Effector memory CD8-positive, alpha-beta T cell (primary cell): Measurements from ENCODE around the gene RAD51C.
A peak's percentile ranks its signal among the peaks of the same experiment; 100 is the strongest.

Source experiments
- ATAC-seq: fragments of 150-1000 bp; cut with Tn5 transposase; replicated peaks from 2 replicates; pipeline ENCODE4 v1.10.0; 2021; ENCODE audit warnings: mild to moderate bottlenecking, moderate library complexity
- DNase-seq, 3 experiments: peaks; one replicate each; pipeline ENCODE4 v3.0.0; 2021
- H3K27ac Mint-ChIP-seq, 2 donors: one replicate each; pipeline ENCODE4 v1.8.0; 2022; ENCODE audit warnings: mild to moderate bottlenecking in 2 of 2, mixed read lengths in 2 of 2, moderate library complexity in 2 of 2
- H3K27me3 Mint-ChIP-seq, 2 donors: one replicate each; pipeline ENCODE4 v1.8.0; 2022; ENCODE audit warnings: mixed read lengths in 2 of 2
- H3K36me3 Mint-ChIP-seq: one replicate; pipeline ENCODE4 v1.8.0; 2022; ENCODE audit warnings: mild to moderate bottlenecking, moderate library complexity, mixed read lengths; ENCODE audit not compliant: insufficient read depth
- H3K4me1 Mint-ChIP-seq, 2 donors: one replicate each; pipeline ENCODE4 v1.8.0; 2022; ENCODE audit warnings: low read depth in 2 of 2, mixed read lengths in 2 of 2
- H3K4me3 Mint-ChIP-seq, 2 donors: one replicate each; pipeline ENCODE4 v1.8.0; 2022; ENCODE audit warnings: mild to moderate bottlenecking in 2 of 2, mixed read lengths in 2 of 2, moderate library complexity in 2 of 2
- H3K9me3 Mint-ChIP-seq, 2 donors: one replicate each; pipeline ENCODE4 v1.8.0; 2022; ENCODE audit warnings: mixed read lengths in 2 of 2

RAD51C gene

DNA sequence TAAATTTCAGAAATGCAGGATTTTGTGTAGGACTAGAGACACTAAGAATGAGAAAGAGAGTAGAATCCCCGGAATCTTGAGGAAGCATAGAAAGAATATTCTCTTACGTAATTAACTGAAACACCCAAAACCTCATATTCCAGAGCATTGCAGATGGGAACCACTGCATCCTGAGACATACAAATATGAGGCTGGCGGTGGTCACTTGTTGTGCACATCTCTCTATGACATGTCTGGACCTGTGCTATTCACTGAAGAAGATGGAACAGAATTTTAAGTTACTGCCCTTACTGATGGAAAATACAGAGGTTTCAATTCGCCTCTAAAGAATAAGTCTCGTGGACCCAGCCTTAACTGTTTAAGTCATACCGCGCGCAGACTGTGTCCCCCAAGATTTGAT, 806 bp downstream of the RAD51C start:
- ATAC-seq, result no peak

GRCh38 chr17:58693751-58694150, 1.3 kb downstream of the RAD51C start:
- peaks cover 29% of the 10 kb centered on the region for H3K36me3 Mint-ChIP-seq
- H3K27me3 Mint-ChIP-seq, result no peaks in the 10 kb centered on the region
- peak overlapping the region; percentile 93 to 97 for H3K4me3 Mint-ChIP-seq
- H3K4me1 Mint-ChIP-seq, result peaks cover 17 to 22% of the 10 kb centered on the region in 2 donors
- DNase-seq (no peak), ATAC-seq (no peak)
- no peaks in the 10 kb centered on the region for H3K9me3 Mint-ChIP-seq
- peak overlapping the region in 1 of 2 donors; percentile 92 for H3K27ac Mint-ChIP-seq

More for the DNA sequence above, 806 bp downstream of the RAD51C start:
- H3K27ac Mint-ChIP-seq, result peak overlapping the region; percentile 92 to 93
- H3K9me3 Mint-ChIP-seq, result no peaks in the 10 kb centered on the region
- peak overlapping the region; percentile 93 to 97 for H3K4me3 Mint-ChIP-seq
- peaks cover 29% of the 10 kb centered on the region for H3K36me3 Mint-ChIP-seq
- no peak for DNase-seq
- no peaks in the 10 kb centered on the region for H3K27me3 Mint-ChIP-seq
- peaks cover 17 to 22% of the 10 kb centered on the region in 2 donors for H3K4me1 Mint-ChIP-seq

DNA sequence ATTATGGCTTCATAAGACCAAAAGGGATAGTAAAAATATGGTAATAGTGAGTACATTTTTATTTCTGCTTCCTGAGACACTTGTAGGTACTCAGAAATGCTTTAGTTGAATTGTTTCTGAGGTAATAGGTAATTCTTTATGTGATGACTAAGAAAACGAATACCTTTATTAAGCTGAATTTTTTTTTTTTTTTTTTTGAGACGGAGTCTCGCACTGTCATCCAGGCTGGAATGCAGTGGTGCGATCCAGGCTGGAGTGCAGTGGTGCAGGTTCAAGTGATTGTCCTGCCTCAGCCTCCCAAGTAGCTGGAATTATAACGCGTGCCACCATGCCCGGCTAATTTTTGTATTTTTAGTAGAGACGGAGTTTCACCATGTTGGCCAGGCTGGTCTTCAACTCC, 1.9 kb downstream of the RAD51C start:
- Mint-ChIP-seq H3K36me3 (peaks cover 29% of the 10 kb centered on the region), H3K4me1 (peaks cover 17 to 22% of the 10 kb centered on the region in 2 donors), H3K27ac (no peak overlapping the region), H3K4me3 (no peak overlapping the region), H3K27me3 (no peaks in the 10 kb centered on the region), H3K9me3 (no peaks in the 10 kb centered on the region)
- DNase-seq, result no peak
- ATAC-seq, result no peak

DNA sequence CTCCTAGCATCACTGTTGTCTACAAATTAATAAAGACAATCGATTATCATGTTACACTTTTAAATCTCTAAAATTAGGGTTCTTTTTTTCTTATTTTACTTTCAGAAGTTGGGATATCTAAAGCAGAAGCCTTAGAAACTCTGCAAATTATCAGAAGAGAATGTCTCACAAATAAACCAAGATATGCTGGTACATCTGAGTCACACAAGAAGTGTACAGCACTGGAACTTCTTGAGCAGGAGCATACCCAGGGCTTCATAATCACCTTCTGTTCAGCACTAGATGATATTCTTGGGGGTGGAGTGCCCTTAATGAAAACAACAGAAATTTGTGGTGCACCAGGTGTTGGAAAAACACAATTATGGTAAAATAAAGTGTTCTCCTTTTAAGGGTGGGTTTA, 2.4 kb downstream of the RAD51C start:
- H3K27me3 Mint-ChIP-seq, result no peaks in the 10 kb centered on the region
- H3K4me1 Mint-ChIP-seq, result peaks cover 17 to 22% of the 10 kb centered on the region in 2 donors
- DNase-seq (no peak), ATAC-seq (no peak)
- H3K4me3 Mint-ChIP-seq, result no peak overlapping the region
- no peak overlapping the region for H3K27ac Mint-ChIP-seq
- no peaks in the 10 kb centered on the region for H3K9me3 Mint-ChIP-seq
- peaks cover 29% of the 10 kb centered on the region for H3K36me3 Mint-ChIP-seq

DNA sequence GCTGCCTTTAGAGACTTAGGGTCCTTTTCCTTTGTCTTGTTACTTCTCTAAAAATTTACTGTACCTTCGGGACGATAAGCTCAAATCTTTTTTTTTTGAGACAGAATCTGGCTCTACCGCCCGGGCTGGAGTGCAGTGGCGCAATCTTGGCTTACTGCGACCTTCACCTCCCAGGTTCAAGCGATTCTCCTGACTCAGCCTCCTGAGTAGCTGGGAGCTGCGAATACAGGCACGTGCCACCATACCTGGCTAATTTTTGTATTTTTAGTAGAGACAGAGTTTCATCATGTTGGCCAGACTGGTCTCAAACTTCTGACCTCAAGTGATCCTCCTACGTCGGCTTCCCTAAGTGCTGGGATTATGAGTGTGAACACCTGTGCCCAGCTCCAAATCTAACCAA, 7.4 kb downstream of the RAD51C start:
- Mint-ChIP-seq H3K4me1 (no peaks in the 10 kb centered on the region), H3K27ac (no peak overlapping the region), H3K27me3 (no peaks in the 10 kb centered on the region), H3K4me3 (no peak overlapping the region), H3K9me3 (no peaks in the 10 kb centered on the region), H3K36me3 (peaks cover 38% of the 10 kb centered on the region)
- ATAC-seq (no peak), DNase-seq (no peak)

DNA sequence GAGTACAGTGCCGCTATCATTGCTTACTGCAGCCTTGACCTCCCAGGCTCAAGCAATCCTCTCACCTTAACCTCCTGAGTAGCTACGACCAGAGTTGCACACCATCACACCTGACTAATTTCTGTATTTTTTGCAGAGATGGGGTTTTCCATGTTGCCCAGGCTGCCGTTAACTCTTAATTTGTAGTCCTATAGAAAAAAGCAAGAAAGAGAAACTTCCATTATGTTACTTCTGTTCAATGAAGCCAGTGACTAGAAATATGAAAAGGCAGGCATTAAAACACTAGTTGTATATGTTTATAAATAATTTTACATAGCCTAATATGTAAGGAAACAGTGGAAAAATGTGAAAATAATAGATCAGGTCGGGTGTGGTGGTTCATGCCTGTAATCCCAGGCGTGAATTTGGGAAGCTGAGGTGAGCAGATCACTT, 9.7 kb downstream of the RAD51C start:
- no peaks in the 10 kb centered on the region for H3K27me3 Mint-ChIP-seq
- ATAC-seq (no peak), DNase-seq (no peak)
- H3K4me3 Mint-ChIP-seq, result no peak overlapping the region
- peaks cover 26% of the 10 kb centered on the region for H3K36me3 Mint-ChIP-seq
- no peaks in the 10 kb centered on the region for H3K9me3 Mint-ChIP-seq
- no peaks in the 10 kb centered on the region for H3K4me1 Mint-ChIP-seq
- no peak overlapping the region for H3K27ac Mint-ChIP-seq

DNA sequence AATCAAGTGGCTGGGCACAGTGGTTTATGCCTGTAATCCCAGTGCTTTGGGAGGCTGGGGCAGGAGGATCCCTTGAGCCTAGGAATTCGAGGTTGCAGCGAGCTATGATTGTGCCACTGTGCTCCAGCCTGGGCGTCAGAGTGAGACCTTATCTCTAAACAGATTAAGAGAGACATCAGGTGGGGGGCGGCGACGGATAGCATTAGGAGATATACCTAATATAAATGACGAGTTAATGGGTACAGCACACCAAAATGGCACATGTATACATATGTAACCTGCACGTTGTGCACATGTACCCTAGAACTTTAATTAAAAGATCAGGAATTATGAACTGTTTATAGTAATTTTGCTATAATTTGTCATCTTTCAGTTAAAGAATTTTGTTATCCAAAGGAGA, 10.3 kb downstream of the RAD51C start:
- DNase-seq (no peak), ATAC-seq (no peak)
- Mint-ChIP-seq H3K27ac (no peak overlapping the region), H3K4me1 (no peaks in the 10 kb centered on the region), H3K4me3 (no peak overlapping the region), H3K9me3 (no peaks in the 10 kb centered on the region), H3K27me3 (no peaks in the 10 kb centered on the region), H3K36me3 (peaks cover 24% of the 10 kb centered on the region)

- H3K9me3 Mint-ChIP-seq, result no peaks in the 10 kb centered on the region
- H3K27ac Mint-ChIP-seq, result no peak overlapping the region
- H3K4me1 Mint-ChIP-seq, result no peaks in the 10 kb centered on the region
- DNase-seq, result no peak
- H3K27me3 Mint-ChIP-seq, result no peaks in the 10 kb centered on the region
- ATAC-seq, result no peak
- H3K36me3 Mint-ChIP-seq, result peaks cover 19% of the 10 kb centered on the region
- no peak overlapping the region for H3K4me3 Mint-ChIP-seq
These were observed 10.9 kb downstream of the RAD51C start for GRCh38 chr17:58703137-58703915.

DNA sequence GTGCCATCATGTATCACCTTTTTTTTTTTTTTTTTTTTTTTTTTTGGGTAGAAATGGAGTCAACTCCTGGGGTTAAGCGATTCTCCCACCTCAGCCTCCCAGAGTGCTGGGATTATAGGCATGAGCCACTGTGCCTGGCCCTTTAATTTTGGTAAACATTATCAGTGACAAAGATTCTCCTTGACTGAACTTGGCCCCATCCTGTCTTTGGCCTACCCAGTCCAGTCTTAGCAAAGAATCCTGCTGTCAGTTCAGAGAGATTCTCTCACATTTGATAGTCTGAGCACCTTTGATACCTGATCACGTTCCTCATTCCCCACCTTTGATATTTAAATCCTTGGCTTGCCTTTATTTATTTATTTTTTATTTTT, 11.5 kb downstream of the RAD51C start:
- Mint-ChIP-seq H3K27me3 (no peaks in the 10 kb centered on the region), H3K4me3 (no peak overlapping the region), H3K9me3 (no peaks in the 10 kb centered on the region), H3K27ac (no peak overlapping the region), H3K4me1 (no peaks in the 10 kb centered on the region), H3K36me3 (peaks cover 19% of the 10 kb centered on the region)
- DNase-seq (no peak), ATAC-seq (no peak)

DNA sequence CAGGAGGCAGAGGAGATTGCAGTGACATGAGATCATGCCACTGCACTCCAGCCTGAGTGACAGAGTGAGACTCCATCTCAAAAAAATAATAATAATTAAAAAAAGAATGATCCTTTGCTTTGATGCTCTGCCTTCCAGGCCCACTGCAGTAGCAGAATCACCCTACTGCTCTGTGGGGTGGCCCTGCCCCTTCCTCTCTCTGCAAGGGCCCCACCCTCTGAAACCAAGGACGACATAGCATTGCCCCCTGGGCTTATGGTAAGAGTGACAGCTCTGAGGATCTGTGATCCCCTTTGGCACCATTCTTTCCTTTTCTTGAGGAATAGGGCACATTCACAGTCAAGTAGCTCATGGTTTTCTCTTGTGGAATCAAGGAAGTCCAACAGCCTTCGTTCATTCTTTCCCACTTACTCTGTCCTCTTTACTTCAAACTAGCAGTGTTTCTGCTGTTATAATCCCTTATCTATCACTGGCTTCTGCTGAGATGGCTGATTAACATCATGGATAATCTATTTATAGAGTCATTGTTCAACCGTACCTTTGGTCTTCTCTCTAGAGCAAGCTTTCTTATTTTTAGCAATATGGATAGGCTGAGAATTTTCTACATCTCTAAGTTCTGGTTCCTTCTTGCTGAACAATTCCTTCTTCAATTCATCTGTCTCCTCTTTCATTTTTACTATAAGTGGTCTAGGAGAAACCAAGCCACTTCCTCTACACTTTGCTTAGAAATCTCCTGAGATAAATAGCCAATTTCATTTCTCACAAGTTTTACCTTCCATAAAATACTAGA, 14.1 kb downstream of the RAD51C start:
- Mint-ChIP-seq H3K27me3 (no peaks in the 10 kb centered on the region), H3K4me1 (no peaks in the 10 kb centered on the region), H3K27ac (no peak overlapping the region), H3K36me3 (peaks cover 27% of the 10 kb centered on the region), H3K4me3 (no peak overlapping the region), H3K9me3 (no peaks in the 10 kb centered on the region)
- no peak for DNase-seq
- no peak for ATAC-seq

- ATAC-seq (no peak), DNase-seq (peak; percentile 26 to 31 (median 27))
- no peak overlapping the region for H3K27ac Mint-ChIP-seq
- H3K4me3 Mint-ChIP-seq, result no peak overlapping the region
- H3K9me3 Mint-ChIP-seq, result no peaks in the 10 kb centered on the region
- peaks cover 32% of the 10 kb centered on the region for H3K36me3 Mint-ChIP-seq
- no peaks in the 10 kb centered on the region for H3K27me3 Mint-ChIP-seq
- H3K4me1 Mint-ChIP-seq, result no peaks in the 10 kb centered on the region
These were observed 18.6 kb downstream of the RAD51C start for GRCh38 chr17:58710948-58711552.

- H3K9me3 Mint-ChIP-seq, result no peaks in the 10 kb centered on the region
- peaks cover 42% of the 10 kb centered on the region for H3K36me3 Mint-ChIP-seq
- H3K27me3 Mint-ChIP-seq, result no peaks in the 10 kb centered on the region
- H3K4me1 Mint-ChIP-seq, result no peaks in the 10 kb centered on the region
- ATAC-seq (no peak), DNase-seq (no peak)
- H3K27ac Mint-ChIP-seq, result no peak overlapping the region
- H3K4me3 Mint-ChIP-seq, result no peak overlapping the region
These were observed 29.9 kb downstream of the RAD51C start for GRCh38 chr17:58722274-58722673.

DNA sequence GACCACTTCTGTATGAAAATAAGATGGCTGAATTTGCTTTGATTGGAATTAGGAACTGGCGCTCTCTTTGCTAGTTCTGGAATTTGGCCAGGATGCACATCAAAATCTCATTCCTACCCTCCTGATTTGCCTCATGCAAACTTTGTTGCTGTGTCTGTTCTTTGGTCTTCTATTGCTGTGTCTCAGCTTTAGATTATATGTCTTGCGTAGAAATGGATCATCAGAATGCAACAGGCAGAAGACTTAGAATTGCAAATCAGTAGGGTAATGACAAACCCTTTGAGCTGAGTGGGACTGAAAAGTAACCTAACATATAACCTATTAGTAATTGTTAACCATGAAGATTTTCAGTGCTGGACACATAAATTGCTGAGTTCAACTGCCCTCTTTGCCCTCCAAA, 30.3 kb downstream of the RAD51C start:
- H3K4me3 Mint-ChIP-seq, result no peak overlapping the region
- no peaks in the 10 kb centered on the region for H3K9me3 Mint-ChIP-seq
- no peak for DNase-seq
- no peak overlapping the region for H3K27ac Mint-ChIP-seq
- H3K4me1 Mint-ChIP-seq, result no peaks in the 10 kb centered on the region
- peaks cover 42% of the 10 kb centered on the region for H3K36me3 Mint-ChIP-seq
- no peak for ATAC-seq
- H3K27me3 Mint-ChIP-seq, result no peaks in the 10 kb centered on the region

DNA sequence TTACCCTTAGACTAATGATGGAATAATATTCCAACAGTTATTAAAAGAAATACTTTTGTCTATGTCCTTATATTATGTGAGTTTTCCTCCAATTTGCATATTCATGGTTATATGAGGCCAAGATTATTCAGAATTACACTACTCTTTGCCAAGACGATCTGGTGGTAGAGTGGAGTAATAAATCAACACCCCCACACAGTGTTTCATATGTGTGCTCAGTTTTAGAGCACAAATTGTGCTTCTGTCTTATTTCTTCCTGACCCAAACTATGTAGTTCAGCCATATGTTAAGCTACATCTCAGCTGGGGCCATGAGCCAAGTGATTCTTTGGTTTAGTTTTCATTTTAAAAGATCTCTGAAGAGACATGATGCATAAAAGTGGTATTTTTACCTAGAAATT, 36.4 kb downstream of the RAD51C start:
- H3K4me3 Mint-ChIP-seq, result no peak overlapping the region
- DNase-seq (no peak), ATAC-seq (no peak)
- H3K27me3 Mint-ChIP-seq, result no peaks in the 10 kb centered on the region
- no peaks in the 10 kb centered on the region for H3K9me3 Mint-ChIP-seq
- no peak overlapping the region for H3K27ac Mint-ChIP-seq
- H3K36me3 Mint-ChIP-seq, result peaks cover 32% of the 10 kb centered on the region
- H3K4me1 Mint-ChIP-seq, result no peaks in the 10 kb centered on the region
